HEK293 (cell line): ENCODE measurements around the gene INKA2.

Experiments used
- FEZF1 ChIP-seq: fragments of 450-650 bp; formaldehyde crosslinking; IDR thresholded peaks from 2 replicates; pipeline ENCODE4 v1.5.1; 2016; ENCODE audit warnings: missing biosample characterization, missing genetic modification characterization
- MEIS1 ChIP-seq: sonication (generic); formaldehyde crosslinking; IDR thresholded peaks from 2 replicates; pipeline ENCODE4 v1.8.1; 2022; ENCODE audit warnings: missing genetic modification reagents, mild to moderate bottlenecking, borderline replicate concordance
- ZBTB20 ChIP-seq: fragments of 450-650 bp; formaldehyde crosslinking; IDR thresholded peaks from 2 replicates; pipeline ENCODE4 v1.5.1; 2016; ENCODE audit warnings: missing biosample characterization, missing genetic modification characterization
- ZNF112 ChIP-seq: fragments of 450-650 bp; formaldehyde crosslinking; IDR thresholded peaks from 2 replicates; pipeline ENCODE4 v1.5.0; 2017; ENCODE audit warnings: missing biosample characterization, missing genetic modification characterization
- ZNF184 ChIP-seq: fragments of 450-650 bp; IDR thresholded peaks from 2 replicates; pipeline ENCODE4 v1.5.1; 2018; ENCODE audit warnings: missing biosample characterization, mild to moderate bottlenecking, missing genetic modification characterization
- ZNF19 ChIP-seq: fragments of 450-650 bp; formaldehyde crosslinking; IDR thresholded peaks from 2 replicates; pipeline ENCODE4; 2016; ENCODE audit warnings: missing biosample characterization, missing genetic modification characterization, low read depth
- ZNF214 ChIP-seq: fragments of 450-650 bp; formaldehyde crosslinking; IDR thresholded peaks from 2 replicates; pipeline ENCODE4 v1.5.1; 2017; ENCODE audit warnings: missing biosample characterization, mild to moderate bottlenecking, missing genetic modification characterization, borderline replicate concordance
- ZNF221 ChIP-seq: fragments of 450-650 bp; formaldehyde crosslinking; IDR thresholded peaks from 2 replicates; pipeline ENCODE4 v1.5.1; 2017; ENCODE audit warnings: missing biosample characterization, missing genetic modification characterization, borderline replicate concordance
- ZNF266 ChIP-seq: fragments of 450-650 bp; formaldehyde crosslinking; IDR thresholded peaks from 2 replicates; pipeline ENCODE4 v1.5.1; 2016; ENCODE audit warnings: missing biosample characterization, missing genetic modification characterization, low read depth
- ZNF350 ChIP-seq: fragments of 450-650 bp; formaldehyde crosslinking; IDR thresholded peaks from 2 replicates; pipeline ENCODE4 v1.5.0; 2017; ENCODE audit warnings: missing biosample characterization, mild to moderate bottlenecking, missing genetic modification characterization
- ZNF404 ChIP-seq: fragments of 450-650 bp; formaldehyde crosslinking; IDR thresholded peaks from 2 replicates; pipeline ENCODE4 v1.5.1; 2017; ENCODE audit warnings: missing biosample characterization, missing genetic modification characterization
- ZNF423 ChIP-seq: fragments of 450-650 bp; formaldehyde crosslinking; IDR thresholded peaks from 2 replicates; pipeline ENCODE4 v1.5.1; 2016; ENCODE audit warnings: missing biosample characterization, missing genetic modification characterization
- ZNF670 ChIP-seq: fragments of 450-650 bp; formaldehyde crosslinking; IDR thresholded peaks from 2 replicates; pipeline ENCODE4 v1.5.1; 2016; ENCODE audit warnings: missing biosample characterization, missing genetic modification characterization, low read depth
- ZNF837 ChIP-seq: fragments of 450-650 bp; formaldehyde crosslinking; IDR thresholded peaks from 2 replicates; pipeline ENCODE4 v1.5.1; 2016; ENCODE audit warnings: missing biosample characterization, missing genetic modification characterization
- ZSCAN16 ChIP-seq: fragments of 450-650 bp; formaldehyde crosslinking; IDR thresholded peaks from 2 replicates; pipeline ENCODE4 v1.5.1; 2016; ENCODE audit warnings: missing biosample characterization, missing genetic modification characterization
- TF ChIP-seq, protein P1 (sequence below): fragments of 450-650 bp; formaldehyde crosslinking; IDR thresholded peaks from 2 replicates; pipeline ENCODE4 v1.5.1; 2016; ENCODE audit warnings: missing biosample characterization, missing genetic modification characterization
- TF ChIP-seq, protein P2 (sequence below): fragments of 450-650 bp; formaldehyde crosslinking; IDR thresholded peaks from 2 replicates; pipeline ENCODE4 v1.5.1; 2016; ENCODE audit warnings: missing biosample characterization, missing genetic modification characterization, borderline replicate concordance
- TF ChIP-seq, protein P3 (sequence below): fragments of 450-650 bp; formaldehyde crosslinking; conservative IDR thresholded peaks from 2 replicates; pipeline ENCODE4 v1.5.1; 2016; ENCODE audit warnings: low read depth, missing biosample characterization, missing genetic modification characterization
- TF ChIP-seq, protein P4 (sequence below): fragments of 450-650 bp; formaldehyde crosslinking; IDR thresholded peaks from 2 replicates; pipeline ENCODE4 v1.5.1; 2017; ENCODE audit warnings: missing biosample characterization, mild to moderate bottlenecking, missing genetic modification characterization, moderate library complexity
- TF ChIP-seq, protein P5 (sequence below): fragments of 450-650 bp; formaldehyde crosslinking; optimal IDR thresholded peaks from 2 replicates; pipeline ENCODE3; 2016; ENCODE audit warnings: missing biosample characterization, mild to moderate bottlenecking, missing genetic modification characterization
- TF ChIP-seq, protein P6 (sequence below): fragments of 450-650 bp; formaldehyde crosslinking; IDR thresholded peaks from 2 replicates; pipeline ENCODE4 v1.5.1; 2016; ENCODE audit warnings: missing biosample characterization, missing genetic modification characterization, low read depth
- TF ChIP-seq, protein P7 (sequence below): fragments of 450-650 bp; formaldehyde crosslinking; IDR thresholded peaks from 2 replicates; pipeline ENCODE4 v1.5.1; 2016; ENCODE audit warnings: missing biosample characterization, missing genetic modification characterization

The INKA2 gene

DNA sequence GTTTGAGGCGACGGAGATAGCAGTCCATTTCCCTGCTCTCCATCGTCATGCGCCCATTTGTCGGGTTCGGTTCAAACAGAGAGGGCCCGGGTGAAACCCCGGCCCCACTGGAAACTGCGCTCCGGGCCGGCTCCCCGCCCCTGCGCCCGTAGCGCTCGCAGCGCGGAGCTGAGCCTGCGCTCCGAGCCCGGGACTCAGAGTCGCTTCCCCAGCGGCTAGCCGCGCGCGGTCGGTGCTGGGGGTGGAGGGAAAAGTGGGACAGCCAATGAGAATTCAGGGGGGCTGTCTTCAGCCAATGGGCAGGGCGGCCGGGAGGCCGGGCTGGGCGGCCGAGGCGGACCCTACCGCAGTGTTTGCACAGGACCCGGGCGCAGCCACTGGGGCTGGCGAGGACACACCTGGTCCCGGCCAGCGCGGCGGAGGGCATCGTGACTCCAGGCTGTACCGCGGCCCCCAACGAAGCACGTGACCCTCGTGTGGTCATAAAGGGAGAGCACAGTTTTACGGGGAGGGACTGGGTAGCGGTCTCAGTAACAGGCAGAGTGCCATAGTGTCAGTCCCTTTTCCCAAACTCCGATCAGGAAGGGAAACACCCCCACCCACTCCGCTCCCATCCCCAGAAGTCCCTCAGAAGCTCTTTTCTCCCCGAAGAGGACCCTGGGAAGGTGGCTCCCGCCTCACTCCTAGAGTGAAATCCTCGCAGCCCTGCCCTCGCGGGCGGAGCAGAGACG, at the start of gene INKA2 (continued):
- TF ChIP-seq, protein P1, sequence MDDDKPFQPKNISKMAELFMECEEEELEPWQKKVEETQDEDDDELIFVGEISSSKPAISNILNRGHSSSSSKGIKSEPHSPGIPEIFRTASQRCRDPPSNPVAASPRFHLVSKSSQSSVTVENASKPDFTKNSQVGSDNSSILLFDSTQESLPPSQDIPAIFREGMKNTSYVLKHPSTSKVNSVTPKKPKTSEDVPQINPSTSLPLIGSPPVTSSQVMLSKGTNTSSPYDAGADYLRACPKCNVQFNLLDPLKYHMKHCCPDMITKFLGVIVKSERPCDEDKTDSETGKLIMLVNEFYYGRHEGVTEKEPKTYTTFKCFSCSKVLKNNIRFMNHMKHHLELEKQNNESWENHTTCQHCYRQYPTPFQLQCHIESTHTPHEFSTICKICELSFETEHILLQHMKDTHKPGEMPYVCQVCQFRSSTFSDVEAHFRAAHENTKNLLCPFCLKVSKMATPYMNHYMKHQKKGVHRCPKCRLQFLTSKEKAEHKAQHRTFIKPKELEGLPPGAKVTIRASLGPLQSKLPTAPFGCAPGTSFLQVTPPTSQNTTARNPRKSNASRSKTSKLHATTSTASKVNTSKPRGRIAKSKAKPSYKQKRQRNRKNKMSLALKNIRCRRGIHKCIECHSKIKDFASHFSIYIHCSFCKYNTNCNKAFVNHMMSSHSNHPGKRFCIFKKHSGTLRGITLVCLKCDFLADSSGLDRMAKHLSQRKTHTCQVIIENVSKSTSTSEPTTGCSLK = no peak
- 0 out of 2 replicates have a peak, but pooled peaks have one; percentile 11 for TF ChIP-seq MEIS1 (CRISPR knock-in tag)
- TF ChIP-seq ZNF19 (tag by site-specific recombination) = no peak
- no peak for TF ChIP-seq ZNF112
- no peak for TF ChIP-seq ZNF184
- TF ChIP-seq, protein P2, sequence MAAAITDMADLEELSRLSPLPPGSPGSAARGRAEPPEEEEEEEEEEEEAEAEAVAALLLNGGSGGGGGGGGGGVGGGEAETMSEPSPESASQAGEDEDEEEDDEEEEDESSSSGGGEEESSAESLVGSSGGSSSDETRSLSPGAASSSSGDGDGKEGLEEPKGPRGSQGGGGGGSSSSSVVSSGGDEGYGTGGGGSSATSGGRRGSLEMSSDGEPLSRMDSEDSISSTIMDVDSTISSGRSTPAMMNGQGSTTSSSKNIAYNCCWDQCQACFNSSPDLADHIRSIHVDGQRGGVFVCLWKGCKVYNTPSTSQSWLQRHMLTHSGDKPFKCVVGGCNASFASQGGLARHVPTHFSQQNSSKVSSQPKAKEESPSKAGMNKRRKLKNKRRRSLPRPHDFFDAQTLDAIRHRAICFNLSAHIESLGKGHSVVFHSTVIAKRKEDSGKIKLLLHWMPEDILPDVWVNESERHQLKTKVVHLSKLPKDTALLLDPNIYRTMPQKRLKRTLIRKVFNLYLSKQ (tag by site-specific recombination) = no peak
- TF ChIP-seq, protein P3, sequence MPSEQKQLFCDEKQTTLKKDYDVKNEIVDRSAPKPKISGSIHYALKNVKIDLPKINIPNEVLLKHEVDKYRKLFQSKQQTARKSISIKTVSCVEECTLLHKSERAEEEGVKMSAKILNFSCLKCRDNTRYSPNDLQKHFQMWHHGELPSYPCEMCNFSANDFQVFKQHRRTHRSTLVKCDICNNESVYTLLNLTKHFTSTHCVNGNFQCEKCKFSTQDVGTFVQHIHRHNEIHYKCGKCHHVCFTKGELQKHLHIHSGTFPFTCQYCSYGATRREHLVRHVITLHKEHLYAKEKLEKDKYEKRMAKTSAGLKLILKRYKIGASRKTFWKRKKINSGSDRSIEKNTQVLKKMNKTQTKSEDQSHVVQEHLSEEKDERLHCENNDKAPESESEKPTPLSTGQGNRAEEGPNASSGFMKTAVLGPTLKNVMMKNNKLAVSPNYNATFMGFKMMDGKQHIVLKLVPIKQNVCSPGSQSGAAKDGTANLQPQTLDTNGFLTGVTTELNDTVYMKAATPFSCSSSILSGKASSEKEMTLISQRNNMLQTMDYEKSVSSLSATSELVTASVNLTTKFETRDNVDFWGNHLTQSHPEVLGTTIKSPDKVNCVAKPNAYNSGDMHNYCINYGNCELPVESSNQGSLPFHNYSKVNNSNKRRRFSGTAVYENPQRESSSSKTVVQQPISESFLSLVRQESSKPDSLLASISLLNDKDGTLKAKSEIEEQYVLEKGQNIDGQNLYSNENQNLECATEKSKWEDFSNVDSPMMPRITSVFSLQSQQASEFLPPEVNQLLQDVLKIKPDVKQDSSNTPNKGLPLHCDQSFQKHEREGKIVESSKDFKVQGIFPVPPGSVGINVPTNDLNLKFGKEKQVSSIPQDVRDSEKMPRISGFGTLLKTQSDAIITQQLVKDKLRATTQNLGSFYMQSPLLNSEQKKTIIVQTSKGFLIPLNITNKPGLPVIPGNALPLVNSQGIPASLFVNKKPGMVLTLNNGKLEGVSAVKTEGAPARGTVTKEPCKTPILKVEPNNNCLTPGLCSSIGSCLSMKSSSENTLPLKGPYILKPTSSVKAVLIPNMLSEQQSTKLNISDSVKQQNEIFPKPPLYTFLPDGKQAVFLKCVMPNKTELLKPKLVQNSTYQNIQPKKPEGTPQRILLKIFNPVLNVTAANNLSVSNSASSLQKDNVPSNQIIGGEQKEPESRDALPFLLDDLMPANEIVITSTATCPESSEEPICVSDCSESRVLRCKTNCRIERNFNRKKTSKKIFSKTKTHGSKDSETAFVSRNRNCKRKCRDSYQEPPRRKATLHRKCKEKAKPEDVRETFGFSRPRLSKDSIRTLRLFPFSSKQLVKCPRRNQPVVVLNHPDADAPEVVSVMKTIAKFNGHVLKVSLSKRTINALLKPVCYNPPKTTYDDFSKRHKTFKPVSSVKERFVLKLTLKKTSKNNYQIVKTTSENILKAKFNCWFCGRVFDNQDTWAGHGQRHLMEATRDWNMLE (tag by site-specific recombination) = no peak
- no peak for TF ChIP-seq ZSCAN16
- no peak for TF ChIP-seq ZNF266
- TF ChIP-seq, protein P4, sequence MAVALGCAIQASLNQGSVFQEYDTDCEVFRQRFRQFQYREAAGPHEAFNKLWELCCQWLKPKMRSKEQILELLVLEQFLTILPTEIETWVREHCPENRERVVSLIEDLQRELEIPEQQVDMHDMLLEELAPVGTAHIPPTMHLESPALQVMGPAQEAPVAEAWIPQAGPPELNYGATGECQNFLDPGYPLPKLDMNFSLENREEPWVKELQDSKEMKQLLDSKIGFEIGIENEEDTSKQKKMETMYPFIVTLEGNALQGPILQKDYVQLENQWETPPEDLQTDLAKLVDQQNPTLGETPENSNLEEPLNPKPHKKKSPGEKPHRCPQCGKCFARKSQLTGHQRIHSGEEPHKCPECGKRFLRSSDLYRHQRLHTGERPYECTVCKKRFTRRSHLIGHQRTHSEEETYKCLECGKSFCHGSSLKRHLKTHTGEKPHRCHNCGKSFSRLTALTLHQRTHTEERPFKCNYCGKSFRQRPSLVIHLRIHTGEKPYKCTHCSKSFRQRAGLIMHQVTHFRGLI (tag by site-specific recombination) = 0 out of 2 replicates have a peak, but pooled peaks have one; percentile 39
- no peak for TF ChIP-seq ZNF214 (tag by site-specific recombination)
- TF ChIP-seq ZNF670 (tag by site-specific recombination) = no peak
- no peak for TF ChIP-seq FEZF1 (tag by site-specific recombination)
- TF ChIP-seq, protein P5, sequence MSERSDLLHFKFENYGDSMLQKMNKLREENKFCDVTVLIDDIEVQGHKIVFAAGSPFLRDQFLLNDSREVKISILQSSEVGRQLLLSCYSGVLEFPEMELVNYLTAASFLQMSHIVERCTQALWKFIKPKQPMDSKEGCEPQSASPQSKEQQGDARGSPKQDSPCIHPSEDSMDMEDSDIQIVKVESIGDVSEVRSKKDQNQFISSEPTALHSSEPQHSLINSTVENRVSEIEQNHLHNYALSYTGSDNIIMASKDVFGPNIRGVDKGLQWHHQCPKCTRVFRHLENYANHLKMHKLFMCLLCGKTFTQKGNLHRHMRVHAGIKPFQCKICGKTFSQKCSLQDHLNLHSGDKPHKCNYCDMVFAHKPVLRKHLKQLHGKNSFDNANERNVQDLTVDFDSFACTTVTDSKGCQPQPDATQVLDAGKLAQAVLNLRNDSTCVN (tag by site-specific recombination) = peak; percentile 75
- TF ChIP-seq ZNF221 = no peak
- TF ChIP-seq ZNF350 (tag by site-specific recombination) = no peak
- TF ChIP-seq, protein P6, sequence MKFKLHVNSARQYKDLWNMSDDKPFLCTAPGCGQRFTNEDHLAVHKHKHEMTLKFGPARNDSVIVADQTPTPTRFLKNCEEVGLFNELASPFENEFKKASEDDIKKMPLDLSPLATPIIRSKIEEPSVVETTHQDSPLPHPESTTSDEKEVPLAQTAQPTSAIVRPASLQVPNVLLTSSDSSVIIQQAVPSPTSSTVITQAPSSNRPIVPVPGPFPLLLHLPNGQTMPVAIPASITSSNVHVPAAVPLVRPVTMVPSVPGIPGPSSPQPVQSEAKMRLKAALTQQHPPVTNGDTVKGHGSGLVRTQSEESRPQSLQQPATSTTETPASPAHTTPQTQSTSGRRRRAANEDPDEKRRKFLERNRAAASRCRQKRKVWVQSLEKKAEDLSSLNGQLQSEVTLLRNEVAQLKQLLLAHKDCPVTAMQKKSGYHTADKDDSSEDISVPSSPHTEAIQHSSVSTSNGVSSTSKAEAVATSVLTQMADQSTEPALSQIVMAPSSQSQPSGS (tag by site-specific recombination) = no peak
- no peak for TF ChIP-seq ZNF423
- no peak for TF ChIP-seq ZNF837 (tag by site-specific recombination)
- TF ChIP-seq, protein P7, sequence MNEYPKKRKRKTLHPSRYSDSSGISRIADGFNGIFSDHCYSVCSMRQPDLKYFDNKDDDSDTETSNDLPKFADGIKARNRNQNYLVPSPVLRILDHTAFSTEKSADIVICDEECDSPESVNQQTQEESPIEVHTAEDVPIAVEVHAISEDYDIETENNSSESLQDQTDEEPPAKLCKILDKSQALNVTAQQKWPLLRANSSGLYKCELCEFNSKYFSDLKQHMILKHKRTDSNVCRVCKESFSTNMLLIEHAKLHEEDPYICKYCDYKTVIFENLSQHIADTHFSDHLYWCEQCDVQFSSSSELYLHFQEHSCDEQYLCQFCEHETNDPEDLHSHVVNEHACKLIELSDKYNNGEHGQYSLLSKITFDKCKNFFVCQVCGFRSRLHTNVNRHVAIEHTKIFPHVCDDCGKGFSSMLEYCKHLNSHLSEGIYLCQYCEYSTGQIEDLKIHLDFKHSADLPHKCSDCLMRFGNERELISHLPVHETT (tag by site-specific recombination) = peak; percentile 22; the same call in 1 of the 2 replicates
- no peak for TF ChIP-seq ZNF404 (tag by site-specific recombination)
- TF ChIP-seq ZBTB20 = peak; percentile 99
